Prostate gland (tissue), 2 donors: Measurements from ENCODE around the gene CAPRIN2. TPM values are rescaled to one million over a fixed set of nuclear protein-coding genes. Genes with fewer than 3 reads are reported as not detected.

Experiments
- DNase-seq: peaks from one replicate; pipeline ENCODE4 v3.0.0-alpha.2; 2019; ENCODE audit warnings: low spot score
- H3K27ac ChIP-seq, 2 donors: fragments of 200-600 bp; sonication (generic); 2 replicates each; pipeline ENCODE4 v1.5.1; 2017 to 2019
- H3K27me3 ChIP-seq: fragments of 200-600 bp; sonication (generic); replicated peaks from 2 replicates; pipeline ENCODE4 v1.5.1; 2019; ENCODE audit not compliant: insufficient read depth
- H3K36me3 ChIP-seq, 2 donors: fragments of 200-600 bp; sonication (generic); 1 replicate in 1 of 2; 2 replicates in 1 of 2; pipeline versions ENCODE4 v1.5.1 to v1.8.1; 2017 to 2019
- H3K4me1 ChIP-seq: fragments of 200-600 bp; sonication (generic); replicated peaks from 2 replicates; pipeline ENCODE4 v1.5.1; 2019
- H3K4me3 ChIP-seq, 2 donors: fragments of 200-600 bp; sonication (generic); 2 replicates each; pipeline ENCODE4 v1.5.1; 2017 to 2019
- H3K9me3 ChIP-seq: fragments of 200-600 bp; sonication (generic); 2 replicates; pipeline ENCODE4 v1.5.1; 2017
- CTCF ChIP-seq, 4 experiments: fragments of 200-600 bp in 2 of 4; fragments of 450-650 bp in 2 of 4; sonication (generic) in 2 of 4; IDR thresholded peaks; 1 replicate in 3 of 4; 2 replicates in 1 of 4; pipeline ENCODE4 v1.5.1; 2016 to 2019; ENCODE audit warnings: antibody characterized with exemption in 4 of 4, mild to moderate bottlenecking in 2 of 4, moderate library complexity in 2 of 4
- POLR2A ChIP-seq: fragments of 450-650 bp; IDR thresholded peaks from one replicate; pipeline ENCODE4 v1.6.1; 2016; ENCODE audit warnings: antibody characterized with exemption, mild to moderate bottlenecking
- POLR2AphosphoS5 ChIP-seq: sonication (generic); formaldehyde crosslinking; IDR thresholded peaks from one replicate; pipeline ENCODE4 v1.6.1; 2017; ENCODE audit warnings: antibody characterized with exemption
- WGBS: methylation state at CpG from one replicate; pipeline ENCODE4 v1.1.5; 2018; 5-methylcytosine and 5-hydroxymethylcytosine counted together
- intact Hi-C: fragments of 100-400 bp; cut with DNase I; formaldehyde crosslinking; loops from one replicate; pipeline ENCODE4 v1.14.2; 2022
- total RNA-seq, 2 donors: library from RNA; depleted of rRNA; stranded (reverse); fragments of >200 nt; gene quantifications; one replicate each; pipeline ENCODE4 v1.1.0, GENCODE V29; 2016

Gene CAPRIN2
- total RNA-seq, 2 donors from 2014 or later, result 20.4 to 40.0 TPM

DNA sequence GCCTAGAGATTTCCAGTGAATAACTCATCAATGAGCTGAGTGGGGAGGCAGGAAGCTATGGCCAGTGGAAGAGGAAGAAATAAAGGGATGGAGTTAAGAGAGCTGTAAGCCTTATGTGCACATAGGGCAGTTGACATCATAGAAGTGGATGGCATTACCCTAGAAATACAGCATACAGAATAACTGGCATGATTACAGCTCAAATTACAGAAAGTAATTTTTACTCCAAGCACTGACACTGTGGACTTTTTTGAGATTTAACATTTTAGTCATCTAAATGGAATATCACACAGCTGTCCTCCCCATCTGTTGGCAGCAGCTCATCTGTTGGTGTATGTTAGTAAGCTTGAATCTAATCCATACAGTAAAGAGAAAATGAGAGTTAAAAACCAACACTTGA, 53.7 kb downstream of the CAPRIN2 start:
- Histone ChIP-seq H3K36me3 (no peaks in the 10 kb centered on the region), H3K27me3 (no peaks in the 10 kb centered on the region), H3K27ac (no peak overlapping the region), H3K4me1 (no peaks in the 10 kb centered on the region), H3K4me3 (no peak overlapping the region), H3K9me3 (no peaks in the 10 kb centered on the region)
- TF ChIP-seq POLR2AphosphoS5 (no peak), CTCF (IDR thresholded peaks at IDR 0.05) (no peak), POLR2A (no peak)
- intact Hi-C loops, result no loop called here
- DNase-seq, result no peak

- Histone ChIP-seq H3K27me3 (no peaks in the 10 kb centered on the region), H3K27ac (no peak overlapping the region), H3K36me3 (no peaks in the 10 kb centered on the region), H3K4me1 (no peaks in the 10 kb centered on the region), H3K9me3 (no peaks in the 10 kb centered on the region), H3K4me3 (no peak overlapping the region)
- WGBS, result 76% methylated on average over 6 of the region's 6 CpGs
- no peak for TF ChIP-seq POLR2A
- TF ChIP-seq POLR2AphosphoS5, result no peak
- no peak for TF ChIP-seq CTCF (IDR thresholded peaks at IDR 0.05)
- DNase-seq, result no peak
- intact Hi-C loops, result no loop called here
Measured at GRCh38 chr12:30700216-30700900, 54.4 kb downstream of the CAPRIN2 start.

GRCh38 chr12:30698346-30698745, 56.4 kb downstream of the CAPRIN2 start:
- H3K9me3 ChIP-seq, result no peaks in the 10 kb centered on the region
- peaks cover 5% of the 10 kb centered on the region for H3K4me1 ChIP-seq
- H3K27me3 ChIP-seq, result no peaks in the 10 kb centered on the region
- no peak for TF ChIP-seq POLR2AphosphoS5
- TF ChIP-seq CTCF (IDR thresholded peaks at IDR 0.05), result no peak
- TF ChIP-seq POLR2A, result no peak
- intact Hi-C loops, result loop anchor here (5.0 to 10.0 kb wide), 3 partner anchors 54 to 914 kb away; partner anchors contain the start of genes CAPRIN2 and TMTC1
- WGBS, result 86% methylated on average over 12 of the region's 12 CpGs
- H3K4me3 ChIP-seq, result no peak overlapping the region
- no peak overlapping the region for H3K27ac ChIP-seq
- no peaks in the 10 kb centered on the region for H3K36me3 ChIP-seq
- DNase-seq, result no peak

DNA sequence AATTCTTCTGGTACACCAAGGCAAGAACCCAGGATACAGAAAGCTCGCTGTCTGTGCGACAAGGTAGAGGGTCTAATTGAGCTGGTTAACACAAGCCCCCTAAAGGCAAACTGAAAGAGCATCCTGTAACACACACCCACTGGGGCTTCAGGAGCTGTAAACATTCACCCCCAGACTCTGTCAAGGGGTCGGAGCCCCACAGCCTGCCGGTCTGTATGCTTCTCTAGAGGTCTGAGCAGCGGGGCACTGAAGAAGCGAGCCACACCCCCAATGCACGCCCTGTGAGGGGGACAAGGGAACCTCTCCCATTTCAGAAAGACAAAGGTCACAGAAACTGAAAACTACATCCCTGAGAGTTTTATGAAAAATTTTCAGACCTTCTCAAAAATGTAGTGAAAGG, 57.8 kb downstream of the CAPRIN2 start:
- Histone ChIP-seq H3K4me3 (no peak overlapping the region), H3K36me3 (no peaks in the 10 kb centered on the region), H3K4me1 (peaks cover 5% of the 10 kb centered on the region), H3K27ac (no peak overlapping the region), H3K27me3 (no peaks in the 10 kb centered on the region), H3K9me3 (no peaks in the 10 kb centered on the region)
- TF ChIP-seq POLR2AphosphoS5 (no peak), CTCF (IDR thresholded peaks at IDR 0.05) (no peak), POLR2A (no peak)
- WGBS, result 94% methylated on average over 7 of the region's 7 CpGs
- no peak for DNase-seq
- intact Hi-C loops, result loop anchor here (5.0 to 10.0 kb wide), 3 partner anchors 55 to 912 kb away; partner anchors contain the start of genes CAPRIN2 and TMTC1

DNA sequence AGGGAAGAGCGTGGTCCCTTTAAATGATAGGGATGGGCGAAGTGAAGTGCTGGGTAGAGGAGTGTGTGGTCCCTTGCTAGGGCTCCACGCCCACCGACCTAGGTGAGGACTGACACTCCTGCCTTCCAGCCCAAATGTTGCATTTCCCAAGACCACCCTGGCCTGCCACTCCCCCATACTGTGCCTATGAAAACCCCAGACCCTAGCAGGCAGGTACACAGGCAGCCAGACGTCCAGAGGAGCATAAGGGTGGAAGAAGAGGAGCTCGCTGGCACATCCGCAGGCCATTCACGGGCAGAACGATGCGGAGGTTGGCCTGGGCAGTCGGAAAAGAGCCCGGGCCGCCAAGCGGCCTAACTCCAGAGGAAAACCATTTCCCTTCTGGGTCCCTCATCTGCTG, 58.3 kb downstream of the CAPRIN2 start:
- no peak overlapping the region for H3K4me3 ChIP-seq
- intact Hi-C loops, result loop anchor here (5.0 to 10.0 kb wide), 3 partner anchors 56 to 912 kb away; partner anchors contain the start of genes CAPRIN2 and TMTC1
- no peak for DNase-seq
- H3K9me3 ChIP-seq, result no peaks in the 10 kb centered on the region
- no peaks in the 10 kb centered on the region for H3K27me3 ChIP-seq
- H3K36me3 ChIP-seq, result no peaks in the 10 kb centered on the region
- H3K4me1 ChIP-seq, result peaks cover 5% of the 10 kb centered on the region
- no peak for TF ChIP-seq CTCF (IDR thresholded peaks at IDR 0.05)
- no peak for TF ChIP-seq POLR2A
- no peak for TF ChIP-seq POLR2AphosphoS5
- no peak overlapping the region for H3K27ac ChIP-seq
- 89% methylated on average over 14 of the region's 14 CpGs for WGBS
